ENCODE measurements around the gene SEBOX.
A peak's percentile ranks its signal among the peaks of the same experiment; 100 is the strongest.
"Not testable (repeated sequence)": the region's sequence is repeated elsewhere in the genome, so short reads cannot be mapped to it uniquely, and the experiment has no call there.

The SEBOX gene

GRCh38 chr17:28342313-28342712, 22.7 kb downstream of the SEBOX start:
- DNase-seq (ENCODE audit: low read depth in 4 of 4, low spot score in 1 of 4), result no peak

- no peak for DNase-seq (ENCODE audit: low read depth in 4 of 4, low spot score in 1 of 4)
Measured at GRCh38 chr17:28341516-28341915, 23.5 kb downstream of the SEBOX start.

- no peak for DNase-seq (ENCODE audit: low read depth in 4 of 4, low spot score in 1 of 4)
Measured at GRCh38 chr17:28340374-28340773, 24.6 kb downstream of the SEBOX start.

- no peak for DNase-seq (ENCODE audit: low read depth in 4 of 4, low spot score in 1 of 4)
Measured at GRCh38 chr17:28339431-28339830, 25.6 kb downstream of the SEBOX start.

GRCh38 chr17:28338769-28339212, 26.2 kb downstream of the SEBOX start:
- not testable (repeated sequence) for DNase-seq (ENCODE audit: low read depth in 4 of 4, low spot score in 1 of 4)

- no peak for DNase-seq (ENCODE audit: low read depth in 4 of 4, low spot score in 1 of 4)
Measured at GRCh38 chr17:28338056-28338768, 26.8 kb downstream of the SEBOX start.

GRCh38 chr17:28335959-28336871, 28.8 kb downstream of the SEBOX start:
- DNase-seq (ENCODE audit: low read depth in 4 of 4, low spot score in 1 of 4), result peak in 1 of 4 experiments; percentile 20

- peak; percentile 85 to 97 (median 91) for DNase-seq (ENCODE audit: low read depth in 4 of 4, low spot score in 1 of 4)
Measured at GRCh38 chr17:28335201-28335958, 29.6 kb downstream of the SEBOX start, which contains the start of the genes IFT20 and TNFAIP1. Gene IFT20 (minus strand): TSS chr17:28335472. CDS start chr17:28331985, 3,487 bp downstream. Gene TNFAIP1 (plus strand): TSS chr17:28335761. CDS start chr17:28339522, 3,761 bp downstream.

- DNase-seq (ENCODE audit: low read depth in 4 of 4, low spot score in 1 of 4), result no peak
Measured at GRCh38 chr17:28334666-28335200, 30.3 kb downstream of the SEBOX start.

- DNase-seq (ENCODE audit: low read depth in 4 of 4, low spot score in 1 of 4), result no peak
Measured at GRCh38 chr17:28334171-28334570, 30.8 kb downstream of the SEBOX start.

GRCh38 chr17:28333083-28333746, 31.8 kb downstream of the SEBOX start:
- no peak for DNase-seq (ENCODE audit: low read depth in 4 of 4, low spot score in 1 of 4)

- DNase-seq (ENCODE audit: low read depth in 4 of 4, low spot score in 1 of 4), result no peak
Measured at GRCh38 chr17:28331891-28332420, 33.0 kb downstream of the SEBOX start.

GRCh38 chr17:28330671-28331070, 34.3 kb downstream of the SEBOX start:
- DNase-seq (ENCODE audit: low read depth in 4 of 4, low spot score in 1 of 4), result no peak

- no peak for DNase-seq (ENCODE audit: low read depth in 4 of 4, low spot score in 1 of 4)
Measured at GRCh38 chr17:28328325-28328724, 36.7 kb downstream of the SEBOX start.

- DNase-seq (ENCODE audit: low read depth in 4 of 4, low spot score in 1 of 4), result no peak
Measured at GRCh38 chr17:28327709-28328108, 37.3 kb downstream of the SEBOX start.

- DNase-seq (ENCODE audit: low read depth in 4 of 4, low spot score in 1 of 4), result no peak
Measured at GRCh38 chr17:28327031-28327607, 37.9 kb downstream of the SEBOX start.

GRCh38 chr17:28326114-28326513, 38.9 kb downstream of the SEBOX start:
- DNase-seq (ENCODE audit: low read depth in 4 of 4, low spot score in 1 of 4), result no peak

- DNase-seq (ENCODE audit: low read depth in 4 of 4, low spot score in 1 of 4), result no peak
Measured at GRCh38 chr17:28325211-28325610, 39.8 kb downstream of the SEBOX start.

GRCh38 chr17:28324781-28325180, 40.2 kb downstream of the SEBOX start:
- no peak for DNase-seq (ENCODE audit: low read depth in 4 of 4, low spot score in 1 of 4)

- no peak for DNase-seq (ENCODE audit: low read depth in 4 of 4, low spot score in 1 of 4)
Measured at GRCh38 chr17:28324267-28324745, 40.7 kb downstream of the SEBOX start.

Measured in stimulated activated CD4-positive, alpha-beta T cell treated with anti-CD3 and anti-CD28 coated beads, Interleukin-1b, Interleukin-23, amount 100 ng/mL, for 24 hours (primary cell).